Uterus (tissue), 2 donors: Measurements from ENCODE around the gene NSD2.

Experiments used
- POLR2A ChIP-seq, 2 donors: fragments of 450-650 bp; IDR thresholded peaks; one replicate each; pipeline ENCODE4 v1.6.1; 2016; ENCODE audit warnings: antibody characterized with exemption in 2 of 2, mild to moderate bottlenecking in 1 of 2, moderate library complexity in 1 of 2
- TF ChIP-seq, protein P1 (sequence below), 4 experiments: fragments of 200-600 bp in 2 of 4; fragments of 450-650 bp in 2 of 4; sonication (generic) in 2 of 4; IDR thresholded peaks; one replicate each; pipeline ENCODE4 v1.5.1; 2016 to 2019; ENCODE audit warnings: antibody characterized with exemption in 4 of 4, mild to moderate bottlenecking in 2 of 4, moderate library complexity in 1 of 4

DNA sequence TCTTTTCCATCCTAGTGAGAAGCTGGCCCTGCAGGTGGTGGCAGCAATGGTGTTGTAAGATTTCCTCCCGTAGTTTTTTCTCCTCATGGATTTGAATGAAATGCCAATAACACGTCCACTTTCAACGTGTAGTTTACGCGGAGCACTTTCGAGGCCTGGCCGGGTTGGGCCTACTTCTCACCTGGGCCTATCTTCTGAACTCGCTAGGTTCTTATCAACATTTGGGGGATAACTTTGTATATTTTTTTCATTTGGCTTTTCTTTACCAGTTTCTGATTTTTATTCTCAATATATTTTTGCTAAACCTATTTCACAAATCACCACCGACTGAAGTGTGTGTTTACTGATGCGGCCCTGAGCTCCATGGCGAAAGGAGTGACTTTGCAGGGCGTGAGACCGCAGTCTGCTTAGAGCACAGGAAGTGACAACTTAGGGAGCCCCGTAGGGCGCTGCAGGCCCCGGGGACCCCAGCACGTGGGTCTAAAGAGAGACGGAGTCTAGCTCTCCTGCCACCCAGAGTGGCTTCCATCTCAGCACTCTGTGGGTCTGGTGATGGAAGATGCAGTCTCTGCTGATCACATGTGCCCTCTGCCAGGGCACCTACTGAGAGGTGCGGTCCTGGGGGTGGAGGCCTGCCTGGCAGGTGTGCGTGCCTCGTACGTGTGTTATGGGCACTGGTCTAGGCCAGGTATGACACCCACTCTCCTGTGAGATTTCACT is 108.4 kb downstream of the NSD2 start:
- TF ChIP-seq, protein P1, sequence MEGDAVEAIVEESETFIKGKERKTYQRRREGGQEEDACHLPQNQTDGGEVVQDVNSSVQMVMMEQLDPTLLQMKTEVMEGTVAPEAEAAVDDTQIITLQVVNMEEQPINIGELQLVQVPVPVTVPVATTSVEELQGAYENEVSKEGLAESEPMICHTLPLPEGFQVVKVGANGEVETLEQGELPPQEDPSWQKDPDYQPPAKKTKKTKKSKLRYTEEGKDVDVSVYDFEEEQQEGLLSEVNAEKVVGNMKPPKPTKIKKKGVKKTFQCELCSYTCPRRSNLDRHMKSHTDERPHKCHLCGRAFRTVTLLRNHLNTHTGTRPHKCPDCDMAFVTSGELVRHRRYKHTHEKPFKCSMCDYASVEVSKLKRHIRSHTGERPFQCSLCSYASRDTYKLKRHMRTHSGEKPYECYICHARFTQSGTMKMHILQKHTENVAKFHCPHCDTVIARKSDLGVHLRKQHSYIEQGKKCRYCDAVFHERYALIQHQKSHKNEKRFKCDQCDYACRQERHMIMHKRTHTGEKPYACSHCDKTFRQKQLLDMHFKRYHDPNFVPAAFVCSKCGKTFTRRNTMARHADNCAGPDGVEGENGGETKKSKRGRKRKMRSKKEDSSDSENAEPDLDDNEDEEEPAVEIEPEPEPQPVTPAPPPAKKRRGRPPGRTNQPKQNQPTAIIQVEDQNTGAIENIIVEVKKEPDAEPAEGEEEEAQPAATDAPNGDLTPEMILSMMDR (IDR thresholded peaks at IDR 0.05) = no peak
- no peak for TF ChIP-seq POLR2A (IDR thresholded peaks at IDR 0.05)
